Rectal smooth muscle tissue (tissue), 1 donor: ENCODE measurements around the gene CENPL.
"Not testable (repeated sequence)": the region's sequence is repeated elsewhere in the genome, so short reads cannot be mapped to it uniquely, and the experiment has no call there.

Experiments used
- H3K27ac ChIP-seq: one replicate; pipeline ENCODE4 v1.7.0; 2013; ENCODE audit warnings: low read depth, low read length, inconsistent platforms
- H3K27me3 ChIP-seq: one replicate; pipeline ENCODE4 v1.7.0; 2013; ENCODE audit warnings: low read length; ENCODE audit not compliant: control insufficient read depth, insufficient read depth
- H3K36me3 ChIP-seq: one replicate; pipeline ENCODE4 v1.7.0; 2013; ENCODE audit warnings: low read length; ENCODE audit not compliant: control insufficient read depth, insufficient read depth
- H3K4me1 ChIP-seq: one replicate; pipeline ENCODE4 v1.7.0; 2013; ENCODE audit warnings: low read length; ENCODE audit not compliant: control insufficient read depth, insufficient read depth
- H3K4me3 ChIP-seq: one replicate; pipeline ENCODE4 v1.7.0; 2013; ENCODE audit warnings: low read length
- H3K9ac ChIP-seq: one replicate; pipeline ENCODE4 v1.7.0; 2013; ENCODE audit warnings: low read length

CENPL gene

DNA sequence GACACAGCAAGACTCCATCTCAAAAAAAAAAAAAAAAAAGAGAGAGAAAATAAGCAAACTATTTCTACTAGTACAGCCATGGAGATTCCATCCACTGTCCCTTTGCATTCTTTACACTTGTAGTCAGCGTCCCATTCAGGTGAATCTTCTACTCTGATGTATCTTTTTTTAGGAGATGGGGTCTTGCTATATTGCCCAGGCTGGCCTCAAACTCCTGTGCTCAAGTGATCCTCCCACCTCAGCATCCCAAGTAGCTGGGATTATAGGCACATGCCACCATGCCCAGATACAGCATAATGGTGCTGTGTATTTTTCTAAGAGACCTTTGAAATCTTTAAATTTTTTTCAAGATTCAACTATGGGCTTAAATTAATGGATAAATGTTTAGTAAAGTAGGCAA, 8.1 kb upstream of the CENPL start:
- Histone ChIP-seq H3K36me3 (peaks cover 2% of the 10 kb centered on the region), H3K9ac (no peak overlapping the region), H3K27me3 (no peaks in the 10 kb centered on the region), H3K4me1 (no peaks in the 10 kb centered on the region), H3K4me3 (no peak overlapping the region), H3K27ac (no peak overlapping the region)

DNA sequence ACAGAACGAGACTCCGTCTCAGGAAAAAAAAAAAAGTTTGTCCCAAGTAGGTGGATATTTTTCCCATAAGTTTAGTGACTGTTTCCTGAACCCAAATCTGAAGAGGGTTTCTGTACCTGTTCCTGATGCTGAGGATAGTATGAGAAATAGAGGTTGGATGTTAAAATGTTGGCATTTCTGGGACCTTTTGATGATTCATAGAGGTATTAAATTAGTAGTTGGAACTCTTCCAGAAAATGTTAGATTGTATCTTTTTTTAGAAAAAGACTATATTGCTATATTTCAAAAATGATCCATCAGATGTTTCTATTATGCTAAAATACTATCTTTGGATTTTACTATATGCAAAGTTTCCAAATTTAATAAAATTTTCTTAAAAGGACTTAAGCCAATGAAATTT, 2.9 kb upstream of the CENPL start:
- Histone ChIP-seq H3K4me1 (peaks cover 7% of the 10 kb centered on the region), H3K36me3 (peaks cover 2% of the 10 kb centered on the region), H3K4me3 (no peak overlapping the region), H3K9ac (no peak overlapping the region), H3K27me3 (no peaks in the 10 kb centered on the region), H3K27ac (no peak overlapping the region)

DNA sequence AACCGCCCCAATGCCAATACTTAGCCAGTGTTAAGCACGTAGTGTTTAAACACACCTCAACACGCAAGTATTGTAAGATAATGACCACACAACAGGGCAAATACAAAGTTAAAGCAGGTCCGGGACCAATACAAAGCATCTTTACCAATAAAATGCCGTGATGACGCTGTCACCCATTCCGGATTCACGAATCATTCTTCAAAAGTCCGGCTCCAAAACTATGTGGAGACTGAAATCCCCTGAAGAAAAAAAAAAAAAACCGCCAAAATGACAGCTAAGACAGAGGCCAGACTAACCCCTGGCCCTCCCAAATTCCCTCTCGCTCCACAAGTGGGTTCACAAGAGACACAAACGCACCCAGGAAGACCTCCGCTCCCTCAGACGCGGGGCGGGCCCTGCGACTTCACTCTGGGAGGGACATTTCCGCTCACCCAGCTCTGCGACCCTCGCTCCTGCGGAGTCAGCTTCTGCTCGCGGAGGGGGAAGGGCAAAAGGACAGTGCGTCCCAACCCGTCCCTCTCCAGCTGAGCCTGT, 835 bp downstream of the CENPL start:
- peak overlapping the region; percentile 95 for H3K27ac ChIP-seq
- peak overlapping the region; percentile 97 for H3K4me3 ChIP-seq
- H3K4me1 ChIP-seq, result peaks cover 7% of the 10 kb centered on the region
- no peaks in the 10 kb centered on the region for H3K27me3 ChIP-seq
- H3K9ac ChIP-seq, result peak overlapping the region; percentile 51
- no peaks in the 10 kb centered on the region for H3K36me3 ChIP-seq

DNA sequence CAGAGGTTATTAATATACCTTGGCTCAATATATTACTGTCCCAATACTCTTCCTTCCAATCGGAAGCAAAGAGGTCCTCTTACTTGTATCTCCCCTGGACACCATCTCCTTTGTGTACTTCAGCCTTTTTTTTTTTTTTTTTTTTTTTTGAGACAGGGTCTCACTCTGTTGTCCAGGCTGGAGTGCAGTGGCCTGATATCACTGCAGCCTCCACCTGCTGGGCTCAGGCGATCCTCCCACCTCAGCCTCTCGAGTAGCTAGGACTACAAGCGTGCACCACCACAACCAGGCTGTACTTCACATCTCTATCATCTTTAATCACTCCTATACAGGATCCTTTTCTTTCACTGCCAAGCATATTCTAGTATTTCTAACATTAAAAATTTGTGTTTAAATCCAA, 3.0 kb downstream of the CENPL start:
- H3K4me1 ChIP-seq, result peaks cover 7% of the 10 kb centered on the region
- no peak overlapping the region for H3K9ac ChIP-seq
- no peak overlapping the region for H3K4me3 ChIP-seq
- H3K27ac ChIP-seq, result no peak overlapping the region
- H3K27me3 ChIP-seq, result no peaks in the 10 kb centered on the region
- H3K36me3 ChIP-seq, result no peaks in the 10 kb centered on the region

DNA sequence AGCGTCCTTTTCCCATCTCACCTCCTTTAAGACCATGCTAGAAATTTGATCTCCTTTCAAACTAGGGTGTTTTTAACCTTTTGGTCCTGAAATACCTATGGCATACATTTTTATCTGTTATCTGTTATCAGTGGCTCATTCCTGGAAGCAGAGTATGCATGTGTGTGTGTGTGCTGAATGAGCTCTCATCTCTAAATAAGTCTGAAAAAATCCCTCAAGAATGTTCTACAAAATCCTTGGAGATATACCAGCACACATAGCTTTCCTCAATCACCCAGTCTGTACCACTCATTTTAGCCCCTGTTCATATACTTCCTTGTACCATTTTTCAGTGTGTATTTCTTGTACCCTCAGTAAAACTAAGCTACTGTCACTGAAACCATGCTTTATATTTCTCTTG, 6.2 kb downstream of the CENPL start:
- H3K9ac ChIP-seq, result no peak overlapping the region
- H3K4me3 ChIP-seq, result no peak overlapping the region
- H3K36me3 ChIP-seq, result no peaks in the 10 kb centered on the region
- no peak overlapping the region for H3K27ac ChIP-seq
- H3K4me1 ChIP-seq, result peaks cover 4% of the 10 kb centered on the region
- H3K27me3 ChIP-seq, result no peaks in the 10 kb centered on the region

DNA sequence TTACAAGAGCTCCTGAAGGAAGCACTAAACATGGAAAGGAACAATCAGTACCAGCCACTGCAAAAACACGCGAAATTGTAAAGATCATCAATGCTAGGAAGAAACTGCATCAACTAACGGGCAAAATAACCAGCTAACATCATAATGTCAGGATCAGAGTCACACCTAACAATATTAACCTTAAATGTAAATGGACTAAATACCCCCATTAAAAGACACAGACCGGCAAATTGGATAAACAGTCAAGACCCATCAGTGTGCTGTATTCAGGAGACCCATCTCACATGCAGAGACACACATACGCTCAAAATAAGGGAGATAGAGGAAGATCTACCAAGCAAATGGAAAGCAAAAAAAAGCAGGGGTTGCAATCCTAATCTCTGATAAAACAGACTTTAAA, 11.0 kb downstream of the CENPL start:
- not testable (repeated sequence) for H3K4me3 ChIP-seq, H3K27ac ChIP-seq, H3K9ac ChIP-seq, H3K36me3 ChIP-seq, H3K27me3 ChIP-seq, H3K4me1 ChIP-seq

DNA sequence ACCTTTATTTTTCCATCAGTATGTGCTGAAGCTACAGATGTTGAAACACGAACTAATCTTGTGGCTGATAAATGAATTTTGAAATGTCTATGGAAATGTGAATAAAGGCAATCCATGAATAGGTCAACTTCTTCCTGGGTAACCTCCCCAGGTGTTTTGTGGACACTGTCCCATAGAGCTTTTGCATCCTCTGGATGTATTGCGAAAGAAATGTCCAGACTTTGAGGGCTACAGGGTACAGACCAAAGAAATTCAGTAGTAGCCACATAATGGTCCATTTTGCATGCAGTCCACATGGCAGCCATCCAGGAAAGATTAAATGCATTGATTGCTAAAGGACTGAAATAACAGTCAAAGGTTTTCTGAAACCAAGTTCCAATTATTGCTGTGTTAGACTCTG, 21.7 kb downstream of the CENPL start:
- H3K36me3 ChIP-seq, result no peaks in the 10 kb centered on the region
- no peak overlapping the region for H3K4me3 ChIP-seq
- H3K9ac ChIP-seq, result no peak overlapping the region
- no peaks in the 10 kb centered on the region for H3K27me3 ChIP-seq
- H3K27ac ChIP-seq, result no peak overlapping the region
- no peaks in the 10 kb centered on the region for H3K4me1 ChIP-seq

DNA sequence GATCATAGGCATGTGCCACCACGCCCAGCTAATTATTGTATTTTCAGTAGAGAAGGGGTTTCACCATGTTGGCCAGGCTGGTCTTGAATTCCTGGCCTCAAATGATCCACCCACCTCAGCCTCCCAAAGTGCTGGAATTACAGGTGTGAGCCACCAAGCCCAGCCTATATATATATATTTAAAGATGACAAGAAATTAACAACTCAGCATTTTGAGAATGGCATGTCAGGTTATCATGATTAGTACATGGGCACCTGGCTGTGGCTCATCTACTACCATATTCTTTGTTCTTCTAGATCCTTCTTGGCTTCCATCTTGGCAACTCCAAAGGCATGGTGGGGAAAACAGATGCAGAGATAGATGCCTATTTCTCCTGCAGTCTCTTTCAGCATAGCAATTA, 24.7 kb downstream of the CENPL start:
- not testable (repeated sequence) for H3K27ac ChIP-seq, H3K4me3 ChIP-seq, H3K27me3 ChIP-seq, H3K4me1 ChIP-seq, H3K9ac ChIP-seq, H3K36me3 ChIP-seq

DNA sequence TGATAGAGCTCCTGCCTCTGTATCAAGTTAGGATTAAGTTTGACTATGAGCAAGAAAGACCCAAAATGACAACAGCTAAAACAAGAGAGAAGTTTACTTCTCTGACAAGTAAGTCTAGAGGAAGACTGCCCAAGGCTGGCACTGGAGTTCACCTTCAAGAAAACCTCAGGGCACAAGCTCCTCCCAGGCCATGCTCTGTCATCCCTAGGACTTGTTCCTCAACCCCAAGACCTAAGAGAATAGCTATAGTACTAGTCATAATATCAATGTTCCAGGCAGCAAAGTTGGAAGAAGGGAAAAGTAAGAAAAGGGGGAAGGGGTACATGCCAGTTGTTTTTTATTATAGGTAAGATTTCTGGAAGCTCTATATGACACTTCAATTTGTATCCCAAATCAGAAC, 26.6 kb downstream of the CENPL start:
- no peaks in the 10 kb centered on the region for H3K27me3 ChIP-seq
- H3K9ac ChIP-seq, result no peak overlapping the region
- no peaks in the 10 kb centered on the region for H3K36me3 ChIP-seq
- no peak overlapping the region for H3K27ac ChIP-seq
- H3K4me1 ChIP-seq, result no peaks in the 10 kb centered on the region
- no peak overlapping the region for H3K4me3 ChIP-seq

DNA sequence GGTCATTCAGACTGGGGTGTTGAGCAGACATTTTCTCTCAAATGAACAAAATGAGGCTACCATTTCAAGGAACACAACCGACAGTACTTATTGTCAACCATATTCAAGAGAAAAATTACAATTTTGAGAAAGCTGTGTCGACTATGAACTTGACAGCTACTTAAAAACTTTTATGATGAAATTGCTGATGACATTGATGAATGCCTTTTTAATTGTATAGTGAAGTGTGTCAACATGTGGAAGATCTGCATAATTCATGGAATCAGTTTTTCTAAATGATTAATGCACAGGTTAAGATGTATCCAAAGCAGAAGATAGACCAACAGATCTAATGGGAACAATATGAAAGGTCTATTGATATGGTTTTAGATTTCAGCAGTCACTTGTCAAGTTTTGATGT, 34.8 kb downstream of the CENPL start:
- H3K27me3 ChIP-seq, result no peaks in the 10 kb centered on the region
- H3K36me3 ChIP-seq, result peaks cover 5% of the 10 kb centered on the region
- no peaks in the 10 kb centered on the region for H3K4me1 ChIP-seq
- no peak overlapping the region for H3K27ac ChIP-seq
- no peak overlapping the region for H3K9ac ChIP-seq
- H3K4me3 ChIP-seq, result no peak overlapping the region

DNA sequence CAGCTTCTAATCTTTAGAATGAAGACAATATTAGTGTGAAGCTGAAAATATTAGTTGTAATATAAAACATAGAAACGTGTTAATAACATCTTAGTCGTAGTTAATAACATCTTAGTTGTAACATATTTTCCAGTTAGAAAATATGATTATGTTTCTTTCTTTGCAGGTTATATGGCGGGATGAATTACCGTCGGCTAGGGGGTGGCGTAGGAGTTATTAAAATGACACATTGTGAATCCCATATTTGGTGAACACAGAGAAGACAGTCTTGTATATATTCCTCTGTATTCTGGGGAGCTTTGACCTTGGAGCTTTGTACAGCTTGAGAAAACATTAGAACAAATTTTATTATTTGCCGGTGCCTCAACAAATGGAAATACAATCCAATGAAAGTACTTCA, 39.7 kb downstream of the CENPL start:
- H3K4me1 ChIP-seq, result no peaks in the 10 kb centered on the region
- no peaks in the 10 kb centered on the region for H3K27me3 ChIP-seq
- H3K4me3 ChIP-seq, result no peak overlapping the region
- no peak overlapping the region for H3K9ac ChIP-seq
- peaks cover 11% of the 10 kb centered on the region for H3K36me3 ChIP-seq
- no peak overlapping the region for H3K27ac ChIP-seq

DNA sequence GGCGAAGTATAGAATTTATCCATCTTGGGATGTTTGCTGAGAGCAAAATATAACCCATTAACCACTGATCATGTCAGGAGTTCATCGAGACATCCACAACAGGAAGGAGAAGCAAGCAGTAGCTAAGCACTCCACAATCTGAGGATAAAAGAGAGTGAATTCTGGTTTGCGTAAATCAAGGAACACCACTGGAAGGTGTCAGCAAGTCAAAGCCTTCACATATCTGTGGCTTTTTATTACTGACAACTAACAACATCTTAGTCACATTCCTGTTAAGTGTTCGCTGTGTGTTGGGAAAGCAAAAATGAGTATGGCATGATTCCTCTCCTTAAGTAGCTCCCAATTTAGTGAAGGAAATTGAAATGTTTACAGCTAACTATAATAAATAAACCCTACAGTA, 44.7 kb downstream of the CENPL start:
- Histone ChIP-seq H3K27ac (no peak overlapping the region), H3K27me3 (no peaks in the 10 kb centered on the region), H3K36me3 (peaks cover 16% of the 10 kb centered on the region), H3K9ac (no peak overlapping the region), H3K4me3 (no peak overlapping the region), H3K4me1 (no peaks in the 10 kb centered on the region)

DNA sequence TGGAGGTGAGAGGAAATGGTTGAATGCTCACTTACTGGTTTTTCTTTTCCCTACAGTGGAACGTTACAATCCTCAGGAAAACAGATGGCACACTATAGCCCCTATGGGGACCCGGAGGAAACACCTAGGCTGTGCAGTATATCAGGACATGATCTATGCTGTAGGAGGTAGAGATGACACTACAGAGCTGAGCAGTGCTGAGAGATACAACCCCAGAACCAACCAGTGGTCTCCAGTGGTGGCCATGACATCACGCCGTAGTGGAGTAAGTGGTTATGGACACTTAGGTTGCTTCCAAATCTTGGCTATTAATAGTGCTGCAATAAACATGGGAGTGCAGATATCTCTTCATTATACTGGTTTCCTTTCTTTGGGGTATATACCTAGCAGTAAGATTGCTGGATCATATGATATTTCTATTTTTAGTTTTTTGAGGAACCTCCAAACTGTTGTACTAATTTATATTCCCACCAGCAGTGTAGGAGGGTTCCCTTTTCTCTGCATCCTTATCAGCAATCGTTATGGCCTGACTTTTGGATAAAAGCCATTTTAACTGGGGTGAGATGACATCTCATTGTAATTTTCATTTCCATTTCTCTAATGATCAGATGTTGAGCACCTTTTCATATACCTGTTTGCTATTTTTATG, 49.0 kb downstream of the CENPL start:
- Histone ChIP-seq H3K4me1 (no peaks in the 10 kb centered on the region), H3K4me3 (no peak overlapping the region), H3K9ac (no peak overlapping the region), H3K27me3 (no peaks in the 10 kb centered on the region), H3K27ac (no peak overlapping the region), H3K36me3 (peaks cover 13% of the 10 kb centered on the region)
